GM12878 (cell line): Measurements from ENCODE around the gene FGD1. TPM values are rescaled to one million over a fixed set of nuclear protein-coding genes. Genes with fewer than 3 reads are reported as not detected.

Experiments used
- ATAC-seq: fragments of 200-7000 bp; cut with Tn5 transposase; 3 replicates; pipeline ENCODE4 v1.9.1; 2020; ENCODE audit warnings: mild to moderate bottlenecking, moderate library complexity
- BruUV-seq: library from RNA; stranded (reverse); fragments of 400-500 nt; replicated peaks from 2 replicates; lab custom pipeline; 2021; lab: Mats Ljungman, UMichigan
- CTCF ChIA-PET: fragments of 300-600 bp; sonication (Branson Sonifier 250); formaldehyde crosslinking; extraction: SDS; loops from one replicate; lab custom pipeline; 2021; ENCODE audit warnings: inconsistent platforms; lab: Yijun Ruan, JAX
- POLR2A ChIA-PET: fragments of 350-600 bp; formaldehyde crosslinking; extraction: SDS; loops from one replicate; lab custom pipeline; 2021; ENCODE audit warnings: inconsistent platforms; lab: Charles Lee
- RAD21 ChIA-PET: fragments of 300-600 bp; sonication (Branson Sonifier 250); formaldehyde crosslinking; loops from one replicate; lab custom pipeline; 2023; ENCODE audit warnings: antibody characterized with exemption; ENCODE audit not compliant: unreplicated experiment; lab: Charles Lee
- SMC1A ChIA-PET: fragments of 300-600 bp; sonication (Branson Sonifier 250); formaldehyde crosslinking; loops from one replicate; lab custom pipeline; 2023; ENCODE audit not compliant: unreplicated experiment, uncharacterized antibody; lab: Charles Lee
- DNase-seq: peaks from one replicate; pipeline ENCODE4 v3.0.0-alpha.2; 2011; ENCODE audit warnings: low read depth, low spot score
- FAIRE-seq: peaks from 3 replicates; lab custom pipeline; 2011; peaks lifted over from hg19 to GRCh38; lab: Jason Lieb, UNC
- H2AFZ ChIP-seq: 2 replicates; pipeline ENCODE4 v1.6.0; 2011; ENCODE audit warnings: low read depth, low read length, control low read depth; ENCODE audit not compliant: control insufficient read depth
- H3K27ac ChIP-seq: 2 replicates; pipeline ENCODE4 v1.5.1; 2011; ENCODE audit warnings: control low read depth; ENCODE audit not compliant: control insufficient read depth, insufficient read depth
- H3K27me3 ChIP-seq, 2 experiments: replicated peaks in 1 of 2; 2 replicates each; pipeline versions ENCODE4 v1.6.0 to v1.6.1; 2011; ENCODE audit warnings: low read length in 1 of 2; ENCODE audit not compliant: control insufficient read depth in 2 of 2, insufficient read depth in 2 of 2
- H3K36me3 ChIP-seq, 2 experiments: 2 replicates each; pipeline ENCODE4 v1.5.1; 2011; ENCODE audit warnings: low read length in 1 of 2; ENCODE audit not compliant: control insufficient read depth in 2 of 2, insufficient read depth in 2 of 2
- H3K4me1 ChIP-seq: 2 replicates; pipeline ENCODE4 v1.6.1; 2011; ENCODE audit warnings: mild to moderate bottlenecking, low read length, moderate library complexity, mixed read lengths; ENCODE audit not compliant: control insufficient read depth, insufficient read depth
- H3K4me2 ChIP-seq: 2 replicates; pipeline ENCODE4 v1.6.0; 2011; ENCODE audit warnings: control low read depth; ENCODE audit not compliant: control insufficient read depth, insufficient read depth
- H3K4me3 ChIP-seq: fragments of 200-600 bp; sonication (generic); 2 replicates; pipeline ENCODE4 v1.5.1; 2016
- H3K79me2 ChIP-seq: 2 replicates; pipeline ENCODE4 v1.6.0; 2011; ENCODE audit warnings: low read length; ENCODE audit not compliant: control insufficient read depth, insufficient read depth
- H3K9ac ChIP-seq: 2 replicates; pipeline ENCODE4 v1.8.0; 2011; ENCODE audit warnings: low read length, control low read depth, mixed read lengths; ENCODE audit not compliant: control insufficient read depth, insufficient read depth
- H3K9me3 ChIP-seq: replicated peaks from 3 replicates; pipeline ENCODE4 v1.5.1; 2011; ENCODE audit warnings: mild to moderate bottlenecking, low read length; ENCODE audit not compliant: control insufficient read depth, insufficient read depth
- H4K20me1 ChIP-seq: 2 replicates; pipeline ENCODE4 v1.6.0; 2011; ENCODE audit not compliant: control insufficient read depth, insufficient read depth
- ASH2L ChIP-seq: fragments of 300-600, 200-600 bp; sonication (generic); IDR thresholded peaks from 2 replicates; pipeline ENCODE4 v1.6.1; 2017; ENCODE audit warnings: low read depth, mild to moderate bottlenecking, borderline replicate concordance
- BHLHE40 ChIP-seq, 2 experiments: fragments of 450-650 bp in 1 of 2; IDR thresholded peaks; 2 replicates each; pipeline ENCODE4 v1.6.1; 2011 to 2017; ENCODE audit warnings: low read depth in 2 of 2, borderline replicate concordance in 1 of 2, improper control_type of control experiment in 1 of 2, low read length in 1 of 2, mild to moderate bottlenecking in 1 of 2
- CBX5 ChIP-seq: sonication (generic); IDR thresholded peaks from 2 replicates; pipeline ENCODE4 v1.6.1; 2016; ENCODE audit warnings: low read depth, moderate library complexity, mild to moderate bottlenecking, inconsistent platforms
- CHD2 ChIP-seq: IDR thresholded peaks from 2 replicates; pipeline ENCODE4 v1.6.1; 2011; ENCODE audit warnings: low read depth, low read length, improper control_type of control experiment, borderline replicate concordance
- MTA2 ChIP-seq: fragments of 450-650 bp; IDR thresholded peaks from 2 replicates; pipeline ENCODE4 v1.6.1; 2016; ENCODE audit warnings: low read depth, mild to moderate bottlenecking, moderate library complexity
- NKRF ChIP-seq: fragments of 450-650 bp; conservative IDR thresholded peaks from 2 replicates; pipeline ENCODE4 v1.6.1; 2017; ENCODE audit warnings: mild to moderate bottlenecking, moderate library complexity
- NR2C2 ChIP-seq: IDR thresholded peaks from 2 replicates; pipeline ENCODE4 v1.6.1; 2011; ENCODE audit warnings: borderline replicate concordance, low read depth; ENCODE audit not compliant: control insufficient read depth, insufficient read length
- POLR2AphosphoS2 ChIP-seq: IDR thresholded peaks from 2 replicates; pipeline ENCODE4 v1.6.1; 2011; ENCODE audit warnings: low read depth, mild to moderate bottlenecking, low read length, improper control_type of control experiment, moderate library complexity
- RAD51 ChIP-seq: fragments of 450-650 bp; IDR thresholded peaks from 2 replicates; pipeline ENCODE4 v1.6.1; 2016; ENCODE audit warnings: moderate library complexity, mild to moderate bottlenecking, inconsistent platforms
- RCOR1 ChIP-seq: conservative IDR thresholded peaks from 2 replicates; pipeline ENCODE4 v1.6.1; 2012; ENCODE audit warnings: low read depth, low read length, improper control_type of control experiment
- RFX5 ChIP-seq: IDR thresholded peaks from 2 replicates; pipeline ENCODE4 v1.6.1; 2011; ENCODE audit warnings: low read depth, low read length, improper control_type of control experiment
- RUNX3 ChIP-seq: IDR thresholded peaks from 2 replicates; pipeline ENCODE4 v1.6.1; 2012; ENCODE audit warnings: low read length, inconsistent platforms
- USF2 ChIP-seq: IDR thresholded peaks from 2 replicates; pipeline ENCODE4 v1.6.1; 2011; ENCODE audit warnings: low read depth, low read length, improper control_type of control experiment, borderline replicate concordance
- ZNF384 ChIP-seq: IDR thresholded peaks from 2 replicates; pipeline ENCODE4 v1.6.1; 2012; ENCODE audit warnings: low read depth, mild to moderate bottlenecking, low read length, improper control_type of control experiment, borderline replicate concordance
- WGBS: methylation state at CpG from one replicate; pipeline ENCODE4 v1.1.6; 2016; ENCODE audit warnings: low lambda C conversion rate; ENCODE audit not compliant: insufficient replicate concordance, insufficient coverage; ENCODE audit errors: missing lambda C conversion rate; 5-methylcytosine and 5-hydroxymethylcytosine counted together
- in situ Hi-C: fragments of 300-500 bp; cut with MboI; formaldehyde crosslinking; loops from 9 replicates; pipeline ENCODE4 v1.14.3; 2018; ENCODE audit warnings: mixed read lengths
- intact Hi-C: fragments of 100-400 bp; cut with micrococcal nuclease; formaldehyde crosslinking; loops from one replicate; pipeline ENCODE4 v1.14.2; 2022; ENCODE audit not compliant: unreplicated experiment
- polyA plus RNA-seq, 11 experiments: library from polyadenylated mRNA; depleted of rRNA in 4 of 11; unstranded in 6 of 11; stranded (reverse) in 5 of 11; fragments of >200 nt; fragmentation: Nextera tagmentation in 4 of 11; fragmentation: Illumina TruSeq in 1 of 11; extraction: Ambion mirVana in 4 of 11; extraction: Trizol in 1 of 11; gene quantifications; 1 replicate in 1 of 11; 2 replicates in 10 of 11; pipeline versions ENCODE4 v1.2.1 to v1.2.3, GENCODE V29; 2011 to 2016; ENCODE audit warnings: inconsistent platforms in 2 of 11, missing spikeins in 2 of 11, low read depth in 1 of 11
- total RNA-seq, 4 experiments: library from RNA; depleted of rRNA in 3 of 4; stranded (reverse); fragments of >200 nt in 3 of 4; fragmentation: Illumina TruSeq in 1 of 4; extraction: Trizol in 1 of 4; gene quantifications; 2 replicates each; pipeline versions ENCODE4 v1.2.1 to v1.2.3, GENCODE V29; 2013 to 2021
- TF ChIP-seq, protein P1 (sequence below): fragments of 450-650 bp; IDR thresholded peaks from 2 replicates; pipeline ENCODE4 v1.6.1; 2017; ENCODE audit warnings: mild to moderate bottlenecking, low read depth, inconsistent platforms; ENCODE audit not compliant: poor library complexity, severe bottlenecking

Gene FGD1
- total and polyA plus RNA-seq, 10 of the 15 experiments (the other 5 are each of a cell fraction or from before 2014, with no cell fraction given), result 0.05 to 0.50 (median 0.45) TPM; not detected in 7

- CTCF ChIA-PET, result interaction anchor here (1.0 kb wide), 1 partner anchor 397 kb away, joined by 3 read pairs; no protein-coding TSS in a partner anchor
- H3K4me2 ChIP-seq, result peak within 1 kb of the TSS; percentile 59
- FAIRE-seq (peak; percentile 95), ATAC-seq (peak; percentile 98), DNase-seq (peak; percentile 60)
- peak within 1 kb of the TSS; percentile 17; the same call in 1 of the 2 replicates for H3K27ac ChIP-seq
- POLR2A ChIA-PET, result interaction anchor here (0.6 to 1.1 kb wide), 4 partner anchors 10 to 199 kb away, joined by 3 to 8 read pairs (median 4); no protein-coding TSS in a partner anchor
- SMC1A ChIA-PET, result interaction anchor here (1.8 kb wide), 1 partner anchor 21 kb away, joined by 3 read pairs; no protein-coding TSS in a partner anchor
- in situ Hi-C loops (no loop called here), intact Hi-C loops (loop anchor here (1.0 to 5.0 kb wide), 2 partner anchors 91 to 398 kb away; partner anchors contain the start of gene PHF8)
- H3K9ac ChIP-seq, result peak within 1 kb of the TSS; percentile 58
- H2AFZ ChIP-seq, result peak within 1 kb of the TSS; percentile 72
- no TSS peak for BruUV-seq
- WGBS, result 32% methylated on average over 38 of the region's 40 CpGs
- peaks cover 0 to 2% of the 10 kb centered on the region in 2 experiments; a peak in 2 of 4 replicates for H3K36me3 ChIP-seq
- no peaks in the 10 kb centered on the region for H4K20me1 ChIP-seq
- no peaks in the 10 kb centered on the region for H3K27me3 ChIP-seq
- RAD21 ChIA-PET, result interaction anchor here (0.8 to 1.8 kb wide), 3 partner anchors 10 to 397 kb away, joined by 3 to 5 read pairs (median 3); partner anchors contain the start of gene FAM120C
- H3K9me3 ChIP-seq, result no peaks in the 10 kb centered on the region
- H3K79me2 ChIP-seq, result peaks cover 22% of the 10 kb centered on the region
- no peaks in the 10 kb centered on the region; the same call in 1 of the 2 replicates for H3K4me1 ChIP-seq
- peak within 1 kb of the TSS; percentile 62 for H3K4me3 ChIP-seq
- TF ChIP-seq RUNX3 (peak; percentile 25; the same call in 1 of the 2 replicates), BHLHE40 (IDR thresholded peaks at IDR 0.05; ENCODE audit: borderline replicate concordance in 1 of 2, low read depth in 2 of 2, low read length in 1 of 2) (peak; percentile 51 to 65; a peak in 3 of 4 replicates), ZNF384 (no peak), POLR2AphosphoS2 (peak; percentile 54; the same call in 1 of the 2 replicates), MTA2 (no peak), RAD51 (peak; percentile 89), USF2 (peak; percentile 60), RCOR1 (no peak), CHD2 (peak; percentile 46; the same call in 1 of the 2 replicates), NR2C2 (peak; percentile 78), NKRF (0 out of 2 replicates have a peak, but pooled peaks have one; percentile 41), ASH2L (no peak), RFX5 (no peak), CBX5 (no peak)
- TF ChIP-seq, protein P1, sequence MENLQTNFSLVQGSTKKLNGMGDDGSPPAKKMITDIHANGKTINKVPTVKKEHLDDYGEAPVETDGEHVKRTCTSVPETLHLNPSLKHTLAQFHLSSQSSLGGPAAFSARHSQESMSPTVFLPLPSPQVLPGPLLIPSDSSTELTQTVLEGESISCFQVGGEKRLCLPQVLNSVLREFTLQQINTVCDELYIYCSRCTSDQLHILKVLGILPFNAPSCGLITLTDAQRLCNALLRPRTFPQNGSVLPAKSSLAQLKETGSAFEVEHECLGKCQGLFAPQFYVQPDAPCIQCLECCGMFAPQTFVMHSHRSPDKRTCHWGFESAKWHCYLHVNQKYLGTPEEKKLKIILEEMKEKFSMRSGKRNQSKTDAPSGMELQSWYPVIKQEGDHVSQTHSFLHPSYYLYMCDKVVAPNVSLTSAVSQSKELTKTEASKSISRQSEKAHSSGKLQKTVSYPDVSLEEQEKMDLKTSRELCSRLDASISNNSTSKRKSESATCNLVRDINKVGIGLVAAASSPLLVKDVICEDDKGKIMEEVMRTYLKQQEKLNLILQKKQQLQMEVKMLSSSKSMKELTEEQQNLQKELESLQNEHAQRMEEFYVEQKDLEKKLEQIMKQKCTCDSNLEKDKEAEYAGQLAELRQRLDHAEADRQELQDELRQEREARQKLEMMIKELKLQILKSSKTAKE, result peak; percentile 52
These were observed 55.8 kb downstream of the FGD1 start, which contains the start of gene TSR2 for GRCh38 chrX:54439960-54440871. Gene TSR2, plus strand, starts transcription at chrX:54440404. Its CDS starts 18 bp downstream, at chrX:54440422.
